NCI-H345 (cell line): ENCODE data around the gene ZSCAN20.

Experiments used
- DNase-seq: peaks from one replicate; lab custom pipeline; 2025; lab: John Stamatoyannopoulos, UW

Gene ZSCAN20

GRCh38 chr1:33535334-33535733 lies 62.9 kb downstream of the ZSCAN20 start:
- DNase-seq = no peak

- DNase-seq = no peak
These were observed 65.4 kb downstream of the ZSCAN20 start for GRCh38 chr1:33537885-33538284.

GRCh38 chr1:33541966-33542365 lies 69.5 kb downstream of the ZSCAN20 start:
- no peak for DNase-seq
